ENCODE measurements around the gene FIGN. TPM values are rescaled to one million over a fixed set of nuclear protein-coding genes. Genes with fewer than 3 reads are reported as not detected.

The FIGN gene
- total RNA-seq, 1 experiment from 2014 or later, result not detected

- TF ChIP-seq POLR2AphosphoS5 (IDR thresholded peaks at IDR 0.05; ENCODE audit: low read depth, low read length), result no peak
These were observed 5.3 kb downstream of the FIGN start (continued) for GRCh38 chr2:163730556-163730955.

GRCh38 chr2:163729636-163730273, 6.1 kb downstream of the FIGN start:
- Histone ChIP-seq H4K20me1 (ENCODE audit: insufficient read depth) (no peaks in the 10 kb centered on the region; the same call in 1 of the 2 replicates), H3K27me3 (ENCODE audit: insufficient read depth, low read length) (peaks cover 53% of the 10 kb centered on the region), H3K4me2 (ENCODE audit: low read length) (no peak overlapping the region), H3K9me2 (ENCODE audit: insufficient read depth) (no peaks in the 10 kb centered on the region), H3K79me2 (ENCODE audit: insufficient read depth, low read length) (no peaks in the 10 kb centered on the region), H3K27ac (ENCODE audit: low read depth, low read length) (no peak overlapping the region), H3K9me3 (ENCODE audit: control insufficient read depth in 1 of 2, insufficient read depth in 1 of 2, low read depth in 1 of 2, low read length in 2 of 2) (no peaks in the 10 kb centered on the region), H3K9ac (ENCODE audit: low read length) (no peak overlapping the region), H3K36me3 (ENCODE audit: control insufficient read depth in 1 of 2, insufficient read depth in 2 of 2, low read length in 2 of 2) (no peaks in the 10 kb centered on the region), H3K4me1 (ENCODE audit: control insufficient read depth in 1 of 2, insufficient read depth in 2 of 2, low read length in 2 of 2) (no peaks in the 10 kb centered on the region), H2AFZ (ENCODE audit: low read depth, low read length, poor library complexity, severe bottlenecking) (no peak overlapping the region), H3K4me3 (replicated peaks in 1 of 2; ENCODE audit: low read depth in 1 of 2, low read length in 2 of 2) (no peak overlapping the region)
- intact Hi-C loops (cut with micrococcal nuclease), result no loop called here
- ATAC-seq (no peak), DNase-seq (ENCODE audit: low read depth, low spot score) (no peak)
- ChIA-PET CTCF (no interaction called here), POLR2A (no interaction called here), RAD21 (ENCODE audit: low non-redundant PET in 1 of 2, low total read pairs in 2 of 2, uncharacterized antibody in 2 of 2, unreplicated experiment in 2 of 2) (no interaction called here)
- no TSS peak for BruUV-seq (replicated peaks)
- no peak for TF ChIP-seq REST (IDR thresholded peaks at IDR 0.05; ENCODE audit: low read depth)
- TF ChIP-seq CEBPB (IDR thresholded peaks at IDR 0.05; ENCODE audit: low read depth), result no peak
- no peak for TF ChIP-seq YY1 (IDR thresholded peaks at IDR 0.05; ENCODE audit: extremely low read depth, insufficient replicate concordance, low read depth, low read length)
- TF ChIP-seq SIN3A (IDR thresholded peaks at IDR 0.05; ENCODE audit: low read depth), result no peak
- no peak for TF ChIP-seq TCF7L2 (IDR thresholded peaks at IDR 0.05; ENCODE audit: borderline replicate concordance, extremely low read depth, insufficient read depth, insufficient read length)
- TF ChIP-seq JUND (IDR thresholded peaks at IDR 0.05), result no peak
- no peak for TF ChIP-seq FOSL1 (IDR thresholded peaks at IDR 0.05; ENCODE audit: low read depth)
- no peak for TF ChIP-seq SP1 (IDR thresholded peaks at IDR 0.05; ENCODE audit: low read depth)
- TF ChIP-seq EZH2phosphoT487 (IDR thresholded peaks at IDR 0.05; ENCODE audit: borderline replicate concordance), result no peak
- no peak for TF ChIP-seq CBX3 (IDR thresholded peaks at IDR 0.05; ENCODE audit: low read depth)
- TF ChIP-seq ATF3 (IDR thresholded peaks at IDR 0.05), result no peak
- TF ChIP-seq CTCF (IDR thresholded peaks at IDR 0.05 in 2 of 3, conservative IDR thresholded peaks at IDR 0.05 in 1 of 3; ENCODE audit: borderline replicate concordance in 1 of 3, insufficient read depth in 1 of 3, low read depth in 2 of 3, low read length in 2 of 3), result no peak
- no peak for TF ChIP-seq ELF1 (IDR thresholded peaks at IDR 0.05; ENCODE audit: borderline replicate concordance, low read depth)
- no peak for TF ChIP-seq POLR2A (IDR thresholded peaks at IDR 0.05; ENCODE audit: borderline replicate concordance, extremely low read depth, insufficient read depth, insufficient read length)
- TF ChIP-seq ZBTB33 (IDR thresholded peaks at IDR 0.05; ENCODE audit: extremely low read depth, insufficient replicate concordance, low read length), result no peak
- no peak for TF ChIP-seq RAD21 (IDR thresholded peaks at IDR 0.05; ENCODE audit: low read depth)
- TF ChIP-seq ZFX (IDR thresholded peaks at IDR 0.05), result no peak
- no peak for TF ChIP-seq SRF (IDR thresholded peaks at IDR 0.05; ENCODE audit: low read depth)

Data from HCT116 (cell line).